HL-60 (cell line): Measurements from ENCODE around the gene SAP30L.

Experiments used
- DNase-seq, 2 experiments: peaks; one replicate each; pipeline ENCODE4 v3.0.0-alpha.2; 2010 to 2020; ENCODE audit warnings: low read depth in 1 of 2, low spot score in 1 of 2
- H3K27ac ChIP-seq: fragments of 250-450 bp; sonication (Bioruptor Pico); replicated peaks from 2 replicates; pipeline ENCODE4 v1.5.1; 2020; ENCODE audit warnings: mild to moderate bottlenecking, moderate library complexity
- H3K27me3 ChIP-seq: fragments of 250-450 bp; sonication (Bioruptor Pico); 2 replicates; pipeline ENCODE4 v1.5.1; 2021; ENCODE audit warnings: mild to moderate bottlenecking, moderate library complexity; ENCODE audit not compliant: insufficient read depth, poor library complexity, severe bottlenecking
- H3K4me3 ChIP-seq: replicated peaks from 2 replicates; pipeline ENCODE4 v1.5.1; 2011; ENCODE audit warnings: mild to moderate bottlenecking, control low read depth, low read length; ENCODE audit not compliant: insufficient read depth
- CTCF ChIP-seq: IDR thresholded peaks from one replicate; pipeline ENCODE4 v1.5.1; 2011; ENCODE audit warnings: low read length, control low read depth, inconsistent platforms; ENCODE audit not compliant: insufficient read depth
- GABPA ChIP-seq: IDR thresholded peaks from 2 replicates; pipeline ENCODE4 v1.6.1; 2012; ENCODE audit warnings: low read depth
- POLR2AphosphoS5 ChIP-seq: IDR thresholded peaks from 2 replicates; pipeline ENCODE4 v1.6.1; 2012; ENCODE audit warnings: low read depth
- REST ChIP-seq: IDR thresholded peaks from 2 replicates; pipeline ENCODE4 v1.6.1; 2012; ENCODE audit warnings: low read depth; ENCODE audit not compliant: insufficient replicate concordance
- SPI1 ChIP-seq: IDR thresholded peaks from 2 replicates; pipeline ENCODE4 v1.6.1; 2012; ENCODE audit warnings: low read depth, mild to moderate bottlenecking, borderline replicate concordance

SAP30L gene

GRCh38 chr5:154478752-154479159, 33.0 kb downstream of the SAP30L start:
- Histone ChIP-seq H3K4me3 (no peak overlapping the region), H3K27me3 (peaks cover 98% of the 10 kb centered on the region), H3K27ac (no peak overlapping the region)
- DNase-seq, result no peak
- TF ChIP-seq SPI1, result no peak
- TF ChIP-seq CTCF, result no peak
- TF ChIP-seq POLR2AphosphoS5, result no peak
- no peak for TF ChIP-seq GABPA
- TF ChIP-seq REST, result no peak

GRCh38 chr5:154479160-154479943, 33.6 kb downstream of the SAP30L start:
- Histone ChIP-seq H3K27me3 (peaks cover 98% of the 10 kb centered on the region), H3K27ac (no peak overlapping the region), H3K4me3 (no peak overlapping the region)
- DNase-seq, result no peak
- TF ChIP-seq POLR2AphosphoS5 (no peak), CTCF (no peak), REST (no peak), GABPA (no peak), SPI1 (no peak)

- Histone ChIP-seq H3K27ac (no peak overlapping the region), H3K27me3 (peaks cover 98% of the 10 kb centered on the region), H3K4me3 (no peak overlapping the region)
- TF ChIP-seq POLR2AphosphoS5, result no peak
- TF ChIP-seq CTCF, result no peak
- TF ChIP-seq SPI1, result no peak
- TF ChIP-seq GABPA, result no peak
- no peak for TF ChIP-seq REST
- DNase-seq, result no peak
Measured at GRCh38 chr5:154479944-154480750, 34.4 kb downstream of the SAP30L start.
